Type B pancreatic cell (in vitro differentiated cells): ENCODE data around the gene PDXK. TPM values are rescaled to one million over a fixed set of nuclear protein-coding genes. Genes with fewer than 3 reads are reported as not detected.

Experiments
- DNase-seq: peaks from one replicate; pipeline ENCODE4 v3.0.0; 2021; ENCODE audit warnings: mixed read lengths; ENCODE audit not compliant: unreplicated experiment; ENCODE audit errors: extremely low spot score
- H3K27ac Mint-ChIP-seq: 2 replicates; pipeline ENCODE4 v1.8.0; 2021; ENCODE audit warnings: mild to moderate bottlenecking, mixed read lengths
- H3K27me3 Mint-ChIP-seq: 2 replicates; pipeline ENCODE4 v1.8.0; 2021; ENCODE audit warnings: mixed read lengths
- H3K36me3 Mint-ChIP-seq: 2 replicates; pipeline ENCODE4 v1.8.0; 2021; ENCODE audit warnings: mixed read lengths
- H3K4me1 Mint-ChIP-seq: one replicate; pipeline ENCODE4 v1.8.0; 2021; ENCODE audit warnings: mixed read lengths; ENCODE audit not compliant: unreplicated experiment
- H3K4me3 Mint-ChIP-seq: 2 replicates; pipeline ENCODE4 v1.8.0; 2021; ENCODE audit warnings: mild to moderate bottlenecking, mixed read lengths
- H3K9me3 Mint-ChIP-seq: 2 replicates; pipeline ENCODE4 v1.8.0; 2021; ENCODE audit warnings: mixed read lengths
- total RNA-seq: library from RNA; stranded (reverse); gene quantifications from 2 replicates; pipeline ENCODE4 v1.2.1, GENCODE V29; 2021; ENCODE audit warnings: low replicate concordance
- TF ChIP-seq, protein P1 (sequence below): fragments of 200-600 bp; sonication (generic); conservative IDR thresholded peaks from 2 replicates; pipeline ENCODE4 v1.5.0; 2021; ENCODE audit warnings: antibody characterized with exemption, mild to moderate bottlenecking

PDXK gene
- total RNA-seq, 1 donor from 2014 or later = 94.4 TPM

DNA sequence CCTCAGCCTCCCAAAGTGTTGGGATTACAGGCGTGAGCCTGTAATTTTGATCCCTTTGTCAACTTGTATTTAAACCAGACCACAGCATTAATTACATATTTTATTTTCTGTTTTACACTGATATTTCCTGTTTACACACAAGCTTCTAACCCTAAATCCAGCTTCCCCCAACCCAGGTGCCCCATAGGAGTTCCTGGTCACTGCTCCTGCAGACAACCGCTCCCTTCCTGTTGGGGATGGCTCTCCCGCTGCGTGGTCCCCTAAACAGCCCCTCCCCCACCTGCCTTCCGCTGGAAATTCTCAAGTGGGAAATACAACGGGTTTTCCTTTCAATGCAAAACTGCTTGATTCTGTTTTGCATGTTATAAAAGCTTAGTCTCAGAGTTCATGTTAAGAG lies 53.5 kb downstream of the PDXK start:
- Mint-ChIP-seq H3K4me3 (no peak overlapping the region), H3K9me3 (no peaks in the 10 kb centered on the region), H3K36me3 (peaks cover 15% of the 10 kb centered on the region), H3K4me1 (peaks cover 25% of the 10 kb centered on the region), H3K27me3 (no peaks in the 10 kb centered on the region), H3K27ac (no peak overlapping the region)
- TF ChIP-seq, protein P1, sequence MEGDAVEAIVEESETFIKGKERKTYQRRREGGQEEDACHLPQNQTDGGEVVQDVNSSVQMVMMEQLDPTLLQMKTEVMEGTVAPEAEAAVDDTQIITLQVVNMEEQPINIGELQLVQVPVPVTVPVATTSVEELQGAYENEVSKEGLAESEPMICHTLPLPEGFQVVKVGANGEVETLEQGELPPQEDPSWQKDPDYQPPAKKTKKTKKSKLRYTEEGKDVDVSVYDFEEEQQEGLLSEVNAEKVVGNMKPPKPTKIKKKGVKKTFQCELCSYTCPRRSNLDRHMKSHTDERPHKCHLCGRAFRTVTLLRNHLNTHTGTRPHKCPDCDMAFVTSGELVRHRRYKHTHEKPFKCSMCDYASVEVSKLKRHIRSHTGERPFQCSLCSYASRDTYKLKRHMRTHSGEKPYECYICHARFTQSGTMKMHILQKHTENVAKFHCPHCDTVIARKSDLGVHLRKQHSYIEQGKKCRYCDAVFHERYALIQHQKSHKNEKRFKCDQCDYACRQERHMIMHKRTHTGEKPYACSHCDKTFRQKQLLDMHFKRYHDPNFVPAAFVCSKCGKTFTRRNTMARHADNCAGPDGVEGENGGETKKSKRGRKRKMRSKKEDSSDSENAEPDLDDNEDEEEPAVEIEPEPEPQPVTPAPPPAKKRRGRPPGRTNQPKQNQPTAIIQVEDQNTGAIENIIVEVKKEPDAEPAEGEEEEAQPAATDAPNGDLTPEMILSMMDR = no peak
- DNase-seq = no peak

DNA sequence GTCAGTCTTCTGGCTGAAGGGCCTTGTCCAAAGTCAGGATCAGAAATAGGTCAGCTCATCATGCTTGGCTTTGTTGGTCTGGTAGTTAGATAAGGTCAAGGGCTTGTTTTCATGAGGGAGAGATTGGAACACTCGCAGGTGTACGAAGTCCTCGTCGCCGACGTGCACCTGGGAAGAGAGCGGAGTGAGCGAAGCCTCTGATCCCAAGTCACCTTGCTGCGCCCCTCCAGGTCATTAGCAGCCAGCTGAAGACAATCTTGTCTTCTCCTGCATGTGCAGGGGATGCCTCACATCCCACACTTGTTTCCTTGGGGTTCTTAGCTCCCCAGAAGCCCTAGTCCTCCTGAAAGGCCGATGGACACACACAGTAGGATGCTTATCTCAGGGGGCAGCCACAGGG lies 55.2 kb downstream of the PDXK start:
- Mint-ChIP-seq H3K9me3 (no peaks in the 10 kb centered on the region), H3K27me3 (no peaks in the 10 kb centered on the region), H3K4me1 (peaks cover 18% of the 10 kb centered on the region), H3K4me3 (peak overlapping the region; percentile 93), H3K27ac (no peak overlapping the region), H3K36me3 (peaks cover 15% of the 10 kb centered on the region)
- TF ChIP-seq, protein P1 = no peak
- no peak for DNase-seq

DNA sequence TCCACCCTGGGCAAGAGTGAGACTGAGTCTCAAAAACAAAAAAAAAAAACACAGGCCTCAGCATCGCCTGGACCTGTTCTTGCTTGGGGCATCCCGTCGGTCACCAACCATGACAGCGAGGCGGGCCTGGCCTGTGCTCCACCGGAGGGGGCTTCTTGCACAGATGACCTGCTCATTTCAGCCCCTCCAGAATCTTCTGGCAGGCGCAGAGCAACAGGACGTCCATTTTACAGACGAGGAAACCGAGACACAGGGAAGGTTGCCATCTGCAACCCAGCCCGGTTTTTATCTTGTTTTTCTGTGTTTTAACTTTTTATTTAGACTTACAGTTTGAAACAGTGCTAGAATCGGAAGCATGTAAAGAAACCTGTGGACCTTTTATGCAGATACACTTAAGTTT lies 56.3 kb downstream of the PDXK start:
- Mint-ChIP-seq H3K9me3 (no peaks in the 10 kb centered on the region), H3K36me3 (peaks cover 15% of the 10 kb centered on the region), H3K4me1 (peaks cover 17% of the 10 kb centered on the region), H3K4me3 (peak overlapping the region; percentile 93), H3K27ac (peak overlapping the region; percentile 94), H3K27me3 (no peaks in the 10 kb centered on the region)
- no peak for DNase-seq
- TF ChIP-seq, protein P1 = no peak

DNA sequence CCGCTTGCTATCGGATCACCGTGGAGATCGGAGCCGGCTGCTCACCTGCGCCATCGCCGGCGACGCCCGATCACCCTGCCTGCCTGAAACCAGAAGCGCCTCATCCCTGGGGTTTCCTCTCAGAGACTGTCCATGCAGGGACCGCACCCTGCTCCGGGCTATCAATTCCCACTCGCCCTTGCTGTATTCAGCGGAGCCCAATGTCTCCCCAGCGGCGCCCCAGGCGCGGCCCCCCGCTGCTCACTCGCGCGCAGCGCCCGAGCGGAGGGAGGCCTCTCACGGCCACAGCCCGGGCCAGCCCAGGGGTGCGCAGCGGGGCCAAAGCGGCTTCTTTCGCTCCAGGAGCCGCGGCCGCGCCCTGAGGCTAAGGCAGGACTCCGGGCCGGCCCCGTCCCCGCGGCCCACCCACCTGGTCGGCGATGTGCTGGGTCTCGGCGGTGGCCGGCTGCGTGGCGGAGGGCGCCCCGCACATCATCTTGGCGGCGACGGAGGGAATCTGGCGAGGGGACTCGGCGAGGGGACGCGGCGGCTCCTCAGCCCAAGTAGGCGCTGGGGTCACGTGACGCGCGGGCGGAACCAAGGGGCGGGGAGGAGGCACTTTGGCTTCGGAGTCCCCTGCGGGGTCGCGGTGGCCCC lies 57.0 kb downstream of the PDXK start, which contains the start of gene CSTB:
Gene CSTB, minus strand, starts transcription at position 514 of the 636 bp plus-strand sequence. Its CDS starts 39 bp downstream, at position 475.
- DNase-seq = peak; percentile 87
- Mint-ChIP-seq H3K27ac (peak within 1 kb of the TSS; percentile 94), H3K9me3 (no peaks in the 10 kb centered on the region), H3K27me3 (no peaks in the 10 kb centered on the region), H3K4me3 (peak within 1 kb of the TSS; percentile 93), H3K4me1 (peaks cover 17% of the 10 kb centered on the region), H3K36me3 (peaks cover 15% of the 10 kb centered on the region)
- TF ChIP-seq, protein P1 = no peak

DNA sequence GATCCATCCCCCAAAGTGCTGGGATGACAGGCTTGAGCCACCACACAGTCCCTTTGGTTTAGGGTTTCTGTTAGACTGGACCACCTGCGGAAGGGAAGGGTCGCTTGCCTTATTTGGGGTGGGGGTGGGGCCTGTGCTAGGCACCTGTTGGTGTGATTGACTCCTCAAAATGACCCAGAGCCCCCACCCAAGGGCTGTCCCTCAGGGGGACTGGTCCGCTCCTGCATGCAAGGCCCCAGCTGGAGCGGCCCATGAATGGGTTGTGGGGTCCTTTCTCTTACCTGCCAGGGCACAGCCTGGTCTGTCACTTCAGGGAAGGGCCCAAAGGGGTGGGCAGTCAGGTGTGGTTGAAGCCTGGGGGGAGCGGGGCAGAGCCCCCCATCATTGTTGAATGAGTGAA lies 59.0 kb downstream of the PDXK start:
- TF ChIP-seq, protein P1 = no peak
- Mint-ChIP-seq H3K9me3 (no peaks in the 10 kb centered on the region), H3K27ac (peak overlapping the region; percentile 86), H3K36me3 (peaks cover 15% of the 10 kb centered on the region), H3K27me3 (no peaks in the 10 kb centered on the region), H3K4me3 (peak overlapping the region; percentile 63), H3K4me1 (peaks cover 17% of the 10 kb centered on the region)
- no peak for DNase-seq
